ENCODE data around the gene ACKR1. TPM values are rescaled to one million over a fixed set of nuclear protein-coding genes. Genes with fewer than 3 reads are reported as not detected.

ACKR1 gene
- total RNA-seq, 4 donors from 2014 or later = 27.9 to 180 (median 94.4) TPM

GRCh38 chr1:159208175-159208825 is 3.6 kb downstream of the ACKR1 start:
- TF ChIP-seq POLR2A (IDR thresholded peaks at IDR 0.05) (no peak), EP300 (IDR thresholded peaks at IDR 0.05) (no peak), POLR2AphosphoS5 (IDR thresholded peaks at IDR 0.05) (no peak), CTCF (IDR thresholded peaks at IDR 0.05) (no peak)
- Histone ChIP-seq H3K9me3 (no peaks in the 10 kb centered on the region), H3K27me3 (peaks cover 81% of the 10 kb centered on the region), H3K4me1 (no peaks in the 10 kb centered on the region), H3K27ac (no peak overlapping the region), H3K4me3 (peak overlapping the region in 1 of 2 donors; percentile 45), H3K36me3 (no peaks in the 10 kb centered on the region)
- WGBS, 2 donors (ENCODE audit: low coverage in 1 of 2) = 0 to 2% methylated on average over 2 of the region's 7 CpGs
- no peak for ATAC-seq

DNA sequence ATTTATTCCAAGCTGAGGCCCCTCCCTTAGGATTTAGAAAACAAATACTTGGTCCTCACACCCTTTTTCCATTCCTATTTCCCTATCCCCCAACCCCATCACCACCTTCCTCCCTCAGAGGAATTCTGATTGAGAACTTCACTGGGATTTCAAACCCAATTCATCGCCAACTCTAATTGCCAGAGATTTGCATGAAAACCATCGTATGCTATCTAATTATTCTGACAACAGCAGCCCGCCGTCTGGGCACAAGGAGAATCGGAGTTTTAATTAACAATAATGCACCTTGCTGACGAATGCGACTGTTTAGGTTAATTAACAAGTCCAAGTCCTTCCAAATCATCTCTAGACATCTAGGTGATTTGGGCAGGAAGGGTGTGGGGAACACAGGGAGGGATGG is 4.4 kb downstream of the ACKR1 start:
- no peaks in the 10 kb centered on the region for H3K36me3 ChIP-seq
- TF ChIP-seq POLR2A (IDR thresholded peaks at IDR 0.05) (no peak), CTCF (IDR thresholded peaks at IDR 0.05) (no peak), POLR2AphosphoS5 (IDR thresholded peaks at IDR 0.05) (no peak), EP300 (IDR thresholded peaks at IDR 0.05) (no peak)
- H3K27ac ChIP-seq = no peak overlapping the region
- H3K9me3 ChIP-seq = no peaks in the 10 kb centered on the region
- no peak for ATAC-seq
- H3K4me3 ChIP-seq = peak overlapping the region in 1 of 2 donors; percentile 45
- H3K4me1 ChIP-seq = no peaks in the 10 kb centered on the region
- peaks cover 82% of the 10 kb centered on the region for H3K27me3 ChIP-seq
- 69 to 73% methylated on average over 2 to 7 of the region's 7 CpGs for WGBS, 2 donors (ENCODE audit: low coverage in 1 of 2)

- TF ChIP-seq EP300 (IDR thresholded peaks at IDR 0.05) = no peak
- no peak for TF ChIP-seq POLR2AphosphoS5 (IDR thresholded peaks at IDR 0.05)
- TF ChIP-seq POLR2A (IDR thresholded peaks at IDR 0.05) = no peak
- TF ChIP-seq CTCF (IDR thresholded peaks at IDR 0.05) = peak; percentile 45 to 79 (median 52)
- Histone ChIP-seq H3K4me3 (no peak overlapping the region), H3K27me3 (peaks cover 77% of the 10 kb centered on the region), H3K9me3 (no peaks in the 10 kb centered on the region), H3K36me3 (no peaks in the 10 kb centered on the region), H3K4me1 (no peaks in the 10 kb centered on the region), H3K27ac (peak overlapping the region in 1 of 4 donors; percentile 17)
- ATAC-seq = peak; percentile 14
- 27 to 50% methylated on average over 5 to 11 of the region's 11 CpGs for WGBS, 2 donors (ENCODE audit: low coverage in 1 of 2)
These were observed 6.9 kb downstream of the ACKR1 start for GRCh38 chr1:159211331-159212136.

- ATAC-seq = no peak
- 50 to 86% methylated on average over 2 to 4 of the region's 4 CpGs for WGBS, 2 donors (ENCODE audit: low coverage in 1 of 2)
- TF ChIP-seq CTCF (IDR thresholded peaks at IDR 0.05) (no peak), POLR2A (IDR thresholded peaks at IDR 0.05) (no peak), POLR2AphosphoS5 (IDR thresholded peaks at IDR 0.05) (no peak), EP300 (IDR thresholded peaks at IDR 0.05) (no peak)
These were observed 7.9 kb downstream of the ACKR1 start for GRCh38 chr1:159212596-159212995.

More at GRCh38 chr1:159212596-159212995, 7.9 kb downstream of the ACKR1 start:
- Histone ChIP-seq H3K36me3 (no peaks in the 10 kb centered on the region), H3K4me1 (no peaks in the 10 kb centered on the region), H3K27me3 (peaks cover 72% of the 10 kb centered on the region), H3K4me3 (no peak overlapping the region), H3K9me3 (no peaks in the 10 kb centered on the region), H3K27ac (no peak overlapping the region)
